ENCODE results near the gene USP36. TPM values are rescaled to one million over a fixed set of nuclear protein-coding genes. Genes with fewer than 3 reads are reported as not detected.

Gene USP36
- polyA plus RNA-seq, 3 donors: 4.4 to 30.0 (median 6.1) TPM

GRCh38 chr17:78889531-78889930 is 48.9 kb upstream of the USP36 start:
- peaks cover 56 to 65% of the 10 kb centered on the region in 2 donors for H3K36me3 Mint-ChIP-seq
- peaks cover 94% of the 10 kb centered on the region for H3K4me1 Mint-ChIP-seq
- Histone ChIP-seq H3K4me3 (replicated peaks in 1 of 3; ENCODE audit: low read depth in 2 of 3, low read length in 3 of 3) (peak overlapping the region in 1 of 3 experiments; percentile 3), H3K36me3 (replicated peaks in 1 of 2; ENCODE audit: control insufficient read depth in 1 of 2, insufficient read depth in 2 of 2, low read length in 2 of 2) (peaks cover 7 to 28% of the 10 kb centered on the region in 2 donors), H3K27ac (ENCODE audit: low read depth in 1 of 2, low read length in 2 of 2) (peak overlapping the region; percentile 94), H3K9me3 (replicated peaks in 1 of 2; ENCODE audit: control insufficient read depth in 1 of 2, insufficient read depth in 1 of 2, low read length in 2 of 2) (no peaks in the 10 kb centered on the region), H3K27me3 (ENCODE audit: control insufficient read depth in 2 of 2, insufficient read depth in 2 of 2, low read length in 2 of 2) (no peaks in the 10 kb centered on the region), H3K79me2 (ENCODE audit: insufficient read depth, low read length) (peaks cover 88% of the 10 kb centered on the region), H3K4me1 (ENCODE audit: control insufficient read depth in 1 of 2, insufficient read depth in 2 of 2, low read length in 2 of 2) (peaks cover 85 to 89% of the 10 kb centered on the region in 2 donors), H4K20me1 (ENCODE audit: insufficient read depth, low read length) (peaks cover 57% of the 10 kb centered on the region), H2AFZ (ENCODE audit: insufficient read depth, low read depth, low read length, poor library complexity, severe bottlenecking) (no peak overlapping the region), H3K4me2 (replicated peaks; ENCODE audit: extremely low read depth, low read length, poor library complexity, severe bottlenecking) (peak overlapping the region; percentile 18), H3K9ac (ENCODE audit: insufficient read depth, low read length, poor library complexity, severe bottlenecking) (peak overlapping the region; percentile 70)
- peaks cover 0 to 2% (median 0%) of the 10 kb centered on the region in 3 donors for H3K27me3 Mint-ChIP-seq (ENCODE audit: low read depth in 3 of 3)
- H3K27ac Mint-ChIP-seq: peak overlapping the region; percentile 95 to 99 (median 98)
- peak; percentile 85 to 88 (median 86) for DNase-seq
- TF ChIP-seq, protein P1, sequence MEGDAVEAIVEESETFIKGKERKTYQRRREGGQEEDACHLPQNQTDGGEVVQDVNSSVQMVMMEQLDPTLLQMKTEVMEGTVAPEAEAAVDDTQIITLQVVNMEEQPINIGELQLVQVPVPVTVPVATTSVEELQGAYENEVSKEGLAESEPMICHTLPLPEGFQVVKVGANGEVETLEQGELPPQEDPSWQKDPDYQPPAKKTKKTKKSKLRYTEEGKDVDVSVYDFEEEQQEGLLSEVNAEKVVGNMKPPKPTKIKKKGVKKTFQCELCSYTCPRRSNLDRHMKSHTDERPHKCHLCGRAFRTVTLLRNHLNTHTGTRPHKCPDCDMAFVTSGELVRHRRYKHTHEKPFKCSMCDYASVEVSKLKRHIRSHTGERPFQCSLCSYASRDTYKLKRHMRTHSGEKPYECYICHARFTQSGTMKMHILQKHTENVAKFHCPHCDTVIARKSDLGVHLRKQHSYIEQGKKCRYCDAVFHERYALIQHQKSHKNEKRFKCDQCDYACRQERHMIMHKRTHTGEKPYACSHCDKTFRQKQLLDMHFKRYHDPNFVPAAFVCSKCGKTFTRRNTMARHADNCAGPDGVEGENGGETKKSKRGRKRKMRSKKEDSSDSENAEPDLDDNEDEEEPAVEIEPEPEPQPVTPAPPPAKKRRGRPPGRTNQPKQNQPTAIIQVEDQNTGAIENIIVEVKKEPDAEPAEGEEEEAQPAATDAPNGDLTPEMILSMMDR (IDR thresholded peaks at IDR 0.05): no peak
- intact Hi-C loops (cut with micrococcal nuclease): no loop called here
- peaks cover 0 to 3% (median 0%) of the 10 kb centered on the region in 7 donors for H3K9me3 Mint-ChIP-seq
- WGBS (ENCODE audit: insufficient coverage): 32% methylated on average over 5 of the region's 8 CpGs
- peak overlapping the region; percentile 54 to 71 for H3K4me3 Mint-ChIP-seq

- 88% methylated on average over 4 of the region's 10 CpGs for WGBS (ENCODE audit: insufficient coverage)
- DNase-seq: no peak
- peaks cover 57% of the 10 kb centered on the region for H4K20me1 ChIP-seq (ENCODE audit: insufficient read depth, low read length)
- no peaks in the 10 kb centered on the region for H3K9me3 ChIP-seq (replicated peaks in 1 of 2; ENCODE audit: control insufficient read depth in 1 of 2, insufficient read depth in 1 of 2, low read length in 2 of 2)
- TF ChIP-seq, protein P1 (IDR thresholded peaks at IDR 0.05): no peak
- peak overlapping the region; percentile 94 for H3K27ac ChIP-seq (ENCODE audit: low read depth in 1 of 2, low read length in 2 of 2)
- peak overlapping the region in 1 of 3 experiments; percentile 3 for H3K4me3 ChIP-seq (replicated peaks in 1 of 3; ENCODE audit: low read depth in 2 of 3, low read length in 3 of 3)
- H2AFZ ChIP-seq (ENCODE audit: insufficient read depth, low read depth, low read length, poor library complexity, severe bottlenecking): no peak overlapping the region
- peaks cover 54 to 64% of the 10 kb centered on the region in 2 donors for H3K36me3 Mint-ChIP-seq
- peaks cover 0 to 3% (median 0%) of the 10 kb centered on the region in 7 donors for H3K9me3 Mint-ChIP-seq
- H3K27ac Mint-ChIP-seq: peak overlapping the region; percentile 95 to 99 (median 98)
- H3K36me3 ChIP-seq (replicated peaks in 1 of 2; ENCODE audit: control insufficient read depth in 1 of 2, insufficient read depth in 2 of 2, low read length in 2 of 2): peaks cover 7 to 26% of the 10 kb centered on the region in 2 donors
- H3K27me3 Mint-ChIP-seq (ENCODE audit: low read depth in 3 of 3): peaks cover 0 to 2% (median 0%) of the 10 kb centered on the region in 3 donors
- peak overlapping the region; percentile 23 for H3K9ac ChIP-seq (ENCODE audit: insufficient read depth, low read length, poor library complexity, severe bottlenecking)
- H3K4me3 Mint-ChIP-seq: peak overlapping the region in 1 of 2 donors; percentile 34
- peaks cover 88% of the 10 kb centered on the region for H3K79me2 ChIP-seq (ENCODE audit: insufficient read depth, low read length)
- peaks cover 94% of the 10 kb centered on the region for H3K4me1 Mint-ChIP-seq
- no peaks in the 10 kb centered on the region for H3K27me3 ChIP-seq (ENCODE audit: control insufficient read depth in 2 of 2, insufficient read depth in 2 of 2, low read length in 2 of 2)
- no peak overlapping the region for H3K4me2 ChIP-seq (replicated peaks; ENCODE audit: extremely low read depth, low read length, poor library complexity, severe bottlenecking)
- intact Hi-C loops (cut with micrococcal nuclease): no loop called here
- peaks cover 88 to 91% of the 10 kb centered on the region in 2 donors for H3K4me1 ChIP-seq (ENCODE audit: control insufficient read depth in 1 of 2, insufficient read depth in 2 of 2, low read length in 2 of 2)
Measured at GRCh38 chr17:78888941-78889518, 48.4 kb upstream of the USP36 start.

All from CD14-positive monocyte (primary cell).